GM10266 (cell line): ENCODE results near the gene PRKRA.
A peak's percentile ranks its signal among the peaks of the same experiment; 100 is the strongest.

ENCODE experiments used
- DNase-seq: peaks from one replicate; pipeline ENCODE4 v3.0.0; 2012; ENCODE audit errors: extremely low spot score
- CTCF ChIP-seq: IDR thresholded peaks from 2 replicates; pipeline ENCODE4 v1.5.1; 2012; ENCODE audit warnings: mild to moderate bottlenecking, low read depth; ENCODE audit not compliant: control insufficient read depth, insufficient read depth; ENCODE audit errors: missing control alignments

Gene PRKRA

GRCh38 chr2:178450774-178451525 lies at the start of gene PRKRA, which contains the start of gene PJVK:
Gene PRKRA (minus strand): TSS chr2:178451175. CDS start chr2:178451030, 145 bp downstream.
Gene PJVK (plus strand): TSS chr2:178451378. CDS start chr2:178453410, 2,032 bp downstream.
- peak; percentile 97 for DNase-seq
- TF ChIP-seq CTCF = no peak

- TF ChIP-seq CTCF = no peak
- no peak for DNase-seq
Measured at GRCh38 chr2:178499640-178500039, 48.7 kb upstream of the PRKRA start.

GRCh38 chr2:178498137-178498536 lies 47.2 kb upstream of the PRKRA start:
- TF ChIP-seq CTCF = no peak
- DNase-seq = no peak

GRCh38 chr2:178496049-178496448 lies 45.1 kb upstream of the PRKRA start:
- no peak for TF ChIP-seq CTCF
- DNase-seq = no peak

- no peak for TF ChIP-seq CTCF
- DNase-seq = no peak
Measured at GRCh38 chr2:178491612-178492011, 40.6 kb upstream of the PRKRA start.

- no peak for DNase-seq
- TF ChIP-seq CTCF = no peak
Measured at GRCh38 chr2:178485356-178485755, 34.4 kb upstream of the PRKRA start.

GRCh38 chr2:178484245-178485041 lies 33.5 kb upstream of the PRKRA start:
- no peak for DNase-seq
- TF ChIP-seq CTCF = no peak
